Measurements from ENCODE around the gene CCDC27. TPM values are rescaled to one million over a fixed set of nuclear protein-coding genes. Genes with fewer than 3 reads are reported as not detected.

The CCDC27 gene
- total and polyA plus RNA-seq, 3 donors from 2014 or later, result 10.6 to 28.4 (median 18.3) TPM

- Histone ChIP-seq H3K4me3 (no peak overlapping the region), H3K4me1 (no peaks in the 10 kb centered on the region), H3K36me3 (ENCODE audit: low read depth, missing control alignments) (no peaks in the 10 kb centered on the region), H3K27me3 (no peaks in the 10 kb centered on the region), H3K9me3 (no peaks in the 10 kb centered on the region), H3K27ac (no peak overlapping the region)
- DNase-seq, result no peak
- TF ChIP-seq POLR2A (IDR thresholded peaks at IDR 0.05) (no peak), CTCF (IDR thresholded peaks at IDR 0.05) (no peak)
- intact Hi-C loops (cut with DNase I; ENCODE audit: low total_unique reads), result no loop called here
- 92 to 93% methylated on average over 35 to 38 of the region's 38 CpGs for WGBS, 2 donors
These were observed 64.3 kb downstream of the CCDC27 start for GRCh38 chr1:3816331-3817137.

GRCh38 chr1:3817138-3817740 lies 65.0 kb downstream of the CCDC27 start:
- TF ChIP-seq CTCF (IDR thresholded peaks at IDR 0.05), result no peak
- TF ChIP-seq POLR2A (IDR thresholded peaks at IDR 0.05), result no peak
- Histone ChIP-seq H3K9me3 (no peaks in the 10 kb centered on the region), H3K4me3 (no peak overlapping the region), H3K36me3 (ENCODE audit: low read depth, missing control alignments) (no peaks in the 10 kb centered on the region), H3K4me1 (no peaks in the 10 kb centered on the region), H3K27ac (no peak overlapping the region), H3K27me3 (no peaks in the 10 kb centered on the region)
- DNase-seq, result no peak
- intact Hi-C loops (cut with DNase I; ENCODE audit: low total_unique reads), result no loop called here
- WGBS, 2 donors, result 93 to 95% methylated on average over 17 of the region's 17 CpGs

GRCh38 chr1:3817821-3818597 lies 65.8 kb downstream of the CCDC27 start:
- H3K9me3 ChIP-seq, result no peaks in the 10 kb centered on the region
- H3K4me1 ChIP-seq, result no peaks in the 10 kb centered on the region
- no peaks in the 10 kb centered on the region for H3K36me3 ChIP-seq (ENCODE audit: low read depth, missing control alignments)
- TF ChIP-seq CTCF (IDR thresholded peaks at IDR 0.05) (no peak), POLR2A (IDR thresholded peaks at IDR 0.05) (no peak)
- no peak overlapping the region for H3K4me3 ChIP-seq
- DNase-seq, result no peak
- H3K27me3 ChIP-seq, result no peaks in the 10 kb centered on the region
- H3K27ac ChIP-seq, result no peak overlapping the region
- 90 to 91% methylated on average over 23 to 28 of the region's 28 CpGs for WGBS, 2 donors
- intact Hi-C loops (cut with DNase I; ENCODE audit: low total_unique reads), result no loop called here

GRCh38 chr1:3819771-3820200 lies 67.5 kb downstream of the CCDC27 start:
- intact Hi-C loops (cut with DNase I; ENCODE audit: low total_unique reads), result no loop called here
- DNase-seq, result no peak

More at GRCh38 chr1:3819771-3820200, 67.5 kb downstream of the CCDC27 start:
- no peak for TF ChIP-seq POLR2A (IDR thresholded peaks at IDR 0.05)
- no peak for TF ChIP-seq CTCF (IDR thresholded peaks at IDR 0.05)
- no peak overlapping the region for H3K4me3 ChIP-seq
- H3K36me3 ChIP-seq (ENCODE audit: low read depth, missing control alignments), result no peaks in the 10 kb centered on the region
- H3K4me1 ChIP-seq, result no peaks in the 10 kb centered on the region
- WGBS, 2 donors, result 78% methylated on average over 10 of the region's 10 CpGs
- H3K9me3 ChIP-seq, result no peaks in the 10 kb centered on the region
- no peak overlapping the region for H3K27ac ChIP-seq
- H3K27me3 ChIP-seq, result no peaks in the 10 kb centered on the region
